ENCODE results near the gene ZNF264. TPM values are rescaled to one million over a fixed set of nuclear protein-coding genes. Genes with fewer than 3 reads are reported as not detected.

ZNF264 gene
- total and polyA plus RNA-seq, 4 donors: 11.7 to 53.1 (median 22.4) TPM

GRCh38 chr19:57267291-57267690 lies 76.0 kb downstream of the ZNF264 start:
- Histone ChIP-seq H3K27me3 (ENCODE audit: control insufficient read depth, insufficient read depth, low read length) (no peaks in the 10 kb centered on the region), H3K4me1 (ENCODE audit: control insufficient read depth, insufficient read depth, low read length) (no peaks in the 10 kb centered on the region), H3K9me3 (ENCODE audit: control insufficient read depth, insufficient read depth, low read length) (no peaks in the 10 kb centered on the region), H3K27ac (ENCODE audit: low read depth, low read length) (no peak overlapping the region), H3K4me3 (ENCODE audit: low read depth, low read length) (no peak overlapping the region), H3K36me3 (ENCODE audit: control insufficient read depth, insufficient read depth, low read length) (peaks cover 4% of the 10 kb centered on the region)
- DNase-seq (ENCODE audit: low read depth in 4 of 6, low spot score in 6 of 6): no peak
- 69% methylated on average over 2 of the region's 3 CpGs for WGBS (ENCODE audit: insufficient coverage)

GRCh38 chr19:57269515-57270250 lies 78.4 kb downstream of the ZNF264 start:
- H3K4me1 ChIP-seq (ENCODE audit: control insufficient read depth, insufficient read depth, low read length): no peaks in the 10 kb centered on the region
- no peak overlapping the region for H3K4me3 ChIP-seq (ENCODE audit: low read depth, low read length)
- WGBS (ENCODE audit: insufficient coverage): 91% methylated on average over 4 of the region's 4 CpGs
- DNase-seq (ENCODE audit: low read depth in 4 of 6, low spot score in 6 of 6): no peak
- H3K36me3 ChIP-seq (ENCODE audit: control insufficient read depth, insufficient read depth, low read length): peaks cover 8% of the 10 kb centered on the region
- no peaks in the 10 kb centered on the region for H3K9me3 ChIP-seq (ENCODE audit: control insufficient read depth, insufficient read depth, low read length)
- H3K27me3 ChIP-seq (ENCODE audit: control insufficient read depth, insufficient read depth, low read length): no peaks in the 10 kb centered on the region
- no peak overlapping the region for H3K27ac ChIP-seq (ENCODE audit: low read depth, low read length)

GRCh38 chr19:57271280-57271679 lies 80.0 kb downstream of the ZNF264 start:
- DNase-seq (ENCODE audit: low read depth in 4 of 6, low spot score in 6 of 6): no peak
- no peak overlapping the region for H3K4me3 ChIP-seq (ENCODE audit: low read depth, low read length)
- 93% methylated on average over 6 of the region's 8 CpGs for WGBS (ENCODE audit: insufficient coverage)
- no peaks in the 10 kb centered on the region for H3K27me3 ChIP-seq (ENCODE audit: control insufficient read depth, insufficient read depth, low read length)
- H3K9me3 ChIP-seq (ENCODE audit: control insufficient read depth, insufficient read depth, low read length): no peaks in the 10 kb centered on the region
- no peaks in the 10 kb centered on the region for H3K4me1 ChIP-seq (ENCODE audit: control insufficient read depth, insufficient read depth, low read length)
- peaks cover 8% of the 10 kb centered on the region for H3K36me3 ChIP-seq (ENCODE audit: control insufficient read depth, insufficient read depth, low read length)
- no peak overlapping the region for H3K27ac ChIP-seq (ENCODE audit: low read depth, low read length)

Small RNA genes lying within 50 kb of the gene (small RNA-seq; reads per million reads assigned to genes)
- not detected for gene AC025588.3 (ENCODE audit: low replicate concordance)

Other genes starting within 250 kb of the ZNF264 start
- under 1 TPM; 0.06 to 0.10 TPM for gene USP29, start 71.5 kb upstream of the ZNF264 start, total RNA-seq
- gene USP29, start 71.5 kb upstream of the ZNF264 start, polyA plus RNA-seq (ENCODE audit: insufficient read length in 2 of 2): under 1 TPM; 0.14 to 0.63 TPM
- gene ZIM3, start 46.3 kb upstream of the ZNF264 start, total RNA-seq: not detected
- gene ZIM3, start 46.3 kb upstream of the ZNF264 start, polyA plus RNA-seq (ENCODE audit: insufficient read length in 2 of 2): under 1 TPM in 1 of 2 donors, not detected in 1; 0.06 TPM
- gene DUXA, start 24.0 kb upstream of the ZNF264 start, total RNA-seq: not detected
- gene DUXA, start 24.0 kb upstream of the ZNF264 start, polyA plus RNA-seq (ENCODE audit: insufficient read length in 2 of 2): not detected
- 1 to 10 TPM; 1.5 TPM for gene AURKC, start 39.5 kb downstream of the ZNF264 start, total RNA-seq
- 1 to 10 TPM; 1.8 to 4.0 TPM for gene AURKC, start 39.5 kb downstream of the ZNF264 start, polyA plus RNA-seq (ENCODE audit: insufficient read length in 2 of 2)
- gene ZNF805, start 49.1 kb downstream of the ZNF264 start, total RNA-seq: 10 to 100 TPM; 29.3 to 32.8 TPM
- 1 to 10 TPM; 3.6 to 3.9 TPM for gene ZNF805, start 49.1 kb downstream of the ZNF264 start, polyA plus RNA-seq (ENCODE audit: insufficient read length in 2 of 2)
- gene ZNF460, start 89.0 kb downstream of the ZNF264 start, total RNA-seq: 100 to 1,000 TPM in 1 of 2 donors, 10 to 100 TPM in 1; 80.1 to 135 TPM
- gene ZNF460, start 89.0 kb downstream of the ZNF264 start, polyA plus RNA-seq (ENCODE audit: insufficient read length in 2 of 2): 1 to 10 TPM; 2.8 to 4.3 TPM
- gene ZNF543, start 129.0 kb downstream of the ZNF264 start, total RNA-seq: 10 to 100 TPM; 18.7 to 23.3 TPM
- gene ZNF543, start 129.0 kb downstream of the ZNF264 start, polyA plus RNA-seq (ENCODE audit: insufficient read length in 2 of 2): 1 to 10 TPM; 5.0 to 6.8 TPM
- 10 to 100 TPM; 13.5 to 18.6 TPM for gene ZNF304, start 159.8 kb downstream of the ZNF264 start, total RNA-seq
- 10 to 100 TPM; 12.8 to 14.1 TPM for gene ZNF304, start 159.8 kb downstream of the ZNF264 start, polyA plus RNA-seq (ENCODE audit: insufficient read length in 2 of 2)
- 10 to 100 TPM; 16.4 to 20.0 TPM for gene TRAPPC2B, start 172.1 kb downstream of the ZNF264 start, total RNA-seq
- gene TRAPPC2B, start 172.1 kb downstream of the ZNF264 start, polyA plus RNA-seq (ENCODE audit: insufficient read length in 2 of 2): 10 to 100 TPM; 13.7 to 14.7 TPM
- gene ZNF547, start 172.1 kb downstream of the ZNF264 start, total RNA-seq: 1 to 10 TPM; 5.6 to 8.0 TPM
- gene ZNF547, start 172.1 kb downstream of the ZNF264 start, polyA plus RNA-seq (ENCODE audit: insufficient read length in 2 of 2): 1 to 10 TPM; 8.0 to 9.3 TPM
- 10 to 100 TPM; 33.6 to 34.2 TPM for gene ZNF548, start 198.4 kb downstream of the ZNF264 start, total RNA-seq
- gene ZNF548, start 198.4 kb downstream of the ZNF264 start, polyA plus RNA-seq (ENCODE audit: insufficient read length in 2 of 2): 10 to 100 TPM; 21.1 to 24.4 TPM
- 10 to 100 TPM; 20.9 to 24.7 TPM for gene ZNF17, start 219.7 kb downstream of the ZNF264 start, total RNA-seq
- 10 to 100 TPM in 1 of 2 donors, 1 to 10 TPM in 1; 9.1 to 15.2 TPM for gene ZNF17, start 219.7 kb downstream of the ZNF264 start, polyA plus RNA-seq (ENCODE audit: insufficient read length in 2 of 2)
- 10 to 100 TPM; 14.7 to 18.7 TPM for gene ZNF749, start 243.8 kb downstream of the ZNF264 start, total RNA-seq
- 10 to 100 TPM; 12.4 to 13.6 TPM for gene ZNF749, start 243.8 kb downstream of the ZNF264 start, polyA plus RNA-seq (ENCODE audit: insufficient read length in 2 of 2)